GM23338 (cell line): Measurements from ENCODE around the gene NCAPD2. TPM values are rescaled to one million over a fixed set of nuclear protein-coding genes. Genes with fewer than 3 reads are reported as not detected.

Source experiments
- ATAC-seq: fragments of 200-7000 bp; cut with Tn5 transposase; 3 replicates; pipeline ENCODE4 v1.9.1; 2020
- DNase-seq: peaks from one replicate; pipeline ENCODE4 v3.0.0-alpha.2; 2015; ENCODE audit warnings: low spot score
- H2AFZ ChIP-seq: fragments of 200-600 bp; sonication (generic); 2 replicates; pipeline ENCODE4 v1.8.0; 2016; ENCODE audit warnings: antibody characterized with exemption, mild to moderate bottlenecking, moderate library complexity
- H3F3A ChIP-seq: fragments of 200-600 bp; sonication (generic); replicated peaks from 2 replicates; pipeline ENCODE4 v1.8.0; 2017; ENCODE audit warnings: antibody characterized with exemption, mixed run types, low read depth
- H3K27ac ChIP-seq: fragments of 200-600 bp; sonication (generic); 2 replicates; pipeline ENCODE4 v1.6.1; 2016; ENCODE audit warnings: low read depth
- H3K27me3 ChIP-seq: fragments of 200-600 bp; sonication (generic); 2 replicates; pipeline ENCODE4 v1.8.0; 2016; ENCODE audit warnings: mild to moderate bottlenecking, mixed run types, moderate library complexity; ENCODE audit not compliant: insufficient read depth
- H3K36me3 ChIP-seq: fragments of 200-600 bp; sonication (generic); 2 replicates; pipeline ENCODE4 v1.8.0; 2016; ENCODE audit warnings: mild to moderate bottlenecking; ENCODE audit not compliant: insufficient read depth
- H3K4me1 ChIP-seq: fragments of 200-600 bp; sonication (generic); 2 replicates; pipeline ENCODE4 v1.8.0; 2016; ENCODE audit warnings: mild to moderate bottlenecking, moderate library complexity; ENCODE audit not compliant: insufficient read depth
- H3K4me2 ChIP-seq: fragments of 200-600 bp; sonication (generic); 2 replicates; pipeline ENCODE4 v1.7.1; 2017; ENCODE audit warnings: mixed run types
- H3K4me3 ChIP-seq: fragments of 200-600 bp; sonication (generic); 2 replicates; pipeline ENCODE4 v1.6.1; 2016; ENCODE audit warnings: mixed run types
- H3K79me2 ChIP-seq: fragments of 200-600 bp; sonication (generic); replicated peaks from 2 replicates; pipeline ENCODE4 v1.8.0; 2017; ENCODE audit warnings: mild to moderate bottlenecking; ENCODE audit not compliant: insufficient read depth
- H3K9me2 ChIP-seq: fragments of 200-600 bp; sonication (generic); 2 replicates; pipeline ENCODE4 v1.8.0; 2017; ENCODE audit not compliant: insufficient read depth
- H4K20me1 ChIP-seq: fragments of 200-600 bp; sonication (generic); replicated peaks from 2 replicates; pipeline ENCODE4 v1.8.0; 2017; ENCODE audit warnings: mild to moderate bottlenecking; ENCODE audit not compliant: insufficient read depth
- H3K27ac Mint-ChIP-seq: 2 replicates; pipeline ENCODE4 v1.8.0; 2020; ENCODE audit warnings: inconsistent platforms, mild to moderate bottlenecking, moderate library complexity, mixed read lengths
- H3K27me3 Mint-ChIP-seq: 3 replicates; pipeline ENCODE4 v1.8.0; 2022; ENCODE audit warnings: low read depth, mild to moderate bottlenecking, moderate library complexity, mixed read lengths, inconsistent platforms; ENCODE audit not compliant: insufficient read depth, poor library complexity
- H3K36me3 Mint-ChIP-seq: 3 replicates; pipeline ENCODE4 v1.8.0; 2021; ENCODE audit warnings: low read depth, mild to moderate bottlenecking, inconsistent platforms, moderate library complexity, mixed read lengths
- H3K4me1 Mint-ChIP-seq: 3 replicates; pipeline ENCODE4 v1.8.0; 2020; ENCODE audit warnings: mild to moderate bottlenecking, inconsistent platforms, mixed read lengths
- H3K4me3 Mint-ChIP-seq: 3 replicates; pipeline ENCODE4 v1.8.0; 2021; ENCODE audit warnings: moderate library complexity, mild to moderate bottlenecking, inconsistent platforms, mixed read lengths
- H3K9me3 Mint-ChIP-seq: 3 replicates; pipeline ENCODE4 v1.8.0; 2020; ENCODE audit warnings: moderate library complexity, mild to moderate bottlenecking, inconsistent platforms, mixed read lengths
- JUNB ChIP-seq: IDR thresholded peaks from one replicate; pipeline ENCODE4 v1.6.1; 2016; ENCODE audit warnings: antibody characterized with exemption; ENCODE audit not compliant: unreplicated experiment
- NANOG ChIP-seq: IDR thresholded peaks from 2 replicates; pipeline ENCODE4 v1.6.1; 2016; ENCODE audit warnings: antibody characterized with exemption, borderline replicate concordance
- POLR2AphosphoS5 ChIP-seq: IDR thresholded peaks from 2 replicates; pipeline ENCODE4 v1.6.1; 2016; ENCODE audit warnings: antibody characterized with exemption, low read depth
- STAT1 ChIP-seq: IDR thresholded peaks from one replicate; pipeline ENCODE4 v1.6.1; 2016; ENCODE audit warnings: antibody characterized with exemption; ENCODE audit not compliant: unreplicated experiment
- ZNF331 ChIP-seq: fragments of 250-450 bp; sonication (Bioruptor Pico); IDR thresholded peaks from 2 replicates; pipeline ENCODE4 v1.5.0; 2020; ENCODE audit warnings: low read depth, mild to moderate bottlenecking, moderate library complexity
- polyA plus RNA-seq: library from polyadenylated mRNA; unstranded; fragments of >200 nt; fragmentation: Nextera tagmentation; extraction: Ambion mirVana; gene quantifications from 2 replicates; pipeline ENCODE4 v1.2.1, GENCODE V29; 2016
- total RNA-seq: library from RNA; depleted of rRNA; stranded (reverse); fragments of >200 nt; shearing (Covaris generic); gene quantifications from 2 replicates; pipeline ENCODE4 v1.2.3, GENCODE V29; 2014
- TF ChIP-seq, protein P1 (sequence below): IDR thresholded peaks from 2 replicates; pipeline ENCODE4 v1.6.1; 2016; ENCODE audit warnings: antibody characterized with exemption
- TF ChIP-seq, protein P2 (sequence below): fragments of 250-450 bp; sonication (Bioruptor Pico); IDR thresholded peaks from 2 replicates; pipeline ENCODE4 v1.5.0; 2020; ENCODE audit warnings: mild to moderate bottlenecking, moderate library complexity
- TF ChIP-seq, protein P3 (sequence below), 2 experiments: fragments of 200-600 bp in 1 of 2; sonication (generic) in 1 of 2; conservative IDR thresholded peaks; 2 replicates each; pipeline versions ENCODE4 v1.5.1 to v1.6.1; 2016 to 2017; ENCODE audit warnings: antibody characterized with exemption in 2 of 2, low read depth in 2 of 2, mild to moderate bottlenecking in 2 of 2, moderate library complexity in 1 of 2
- TF ChIP-seq, protein P4 (sequence below): IDR thresholded peaks from one replicate; pipeline ENCODE4 v1.6.1; 2018; ENCODE audit warnings: antibody characterized with exemption; ENCODE audit not compliant: unreplicated experiment

NCAPD2 gene
- total and polyA plus RNA-seq, 2 experiments from 2014 or later, result 34.2 to 217 TPM

DNA sequence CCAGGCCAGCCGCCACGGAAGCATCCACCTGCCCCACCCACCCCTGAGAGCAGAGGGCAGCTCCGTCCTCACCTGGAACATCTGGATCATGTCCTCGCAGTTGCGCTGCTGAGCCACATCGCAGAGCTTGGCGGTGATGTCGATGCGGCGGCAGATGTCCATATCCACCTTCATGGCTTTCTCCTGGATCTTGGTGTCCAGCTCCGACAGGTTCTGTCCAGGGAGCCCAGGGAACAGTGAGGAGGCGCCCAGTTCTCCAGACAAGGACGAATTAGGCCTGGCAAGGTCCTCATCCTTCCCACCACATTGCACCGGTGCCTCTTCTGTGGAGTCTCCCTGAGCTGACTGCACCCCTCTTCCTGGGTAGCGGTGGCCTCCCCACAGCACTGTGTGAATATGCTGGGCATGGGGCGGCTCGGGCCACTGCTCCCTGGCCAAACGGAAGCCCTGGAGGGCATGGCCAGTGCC is 55.8 kb downstream of the NCAPD2 start:
- Histone ChIP-seq H3K36me3 (peaks cover 4% of the 10 kb centered on the region; the same call in 1 of the 2 replicates), H3K27me3 (no peaks in the 10 kb centered on the region), H3K79me2 (peaks cover 29% of the 10 kb centered on the region), H3K27ac (no peak overlapping the region), H3K4me1 (peaks cover 8% of the 10 kb centered on the region), H3K4me3 (no peak overlapping the region), H3K9me2 (no peaks in the 10 kb centered on the region), H4K20me1 (peaks cover 19% of the 10 kb centered on the region), H3F3A (peaks cover 7% of the 10 kb centered on the region), H3K4me2 (no peak overlapping the region), H2AFZ (no peak overlapping the region)
- Mint-ChIP-seq H3K27me3 (peaks cover 16% of the 10 kb centered on the region), H3K4me3 (no peak overlapping the region), H3K9me3 (no peaks in the 10 kb centered on the region), H3K4me1 (peaks cover 32% of the 10 kb centered on the region), H3K27ac (no peak overlapping the region), H3K36me3 (peaks cover 41% of the 10 kb centered on the region)
- ATAC-seq, result no peak
- no peak for DNase-seq
- TF ChIP-seq, protein P1, sequence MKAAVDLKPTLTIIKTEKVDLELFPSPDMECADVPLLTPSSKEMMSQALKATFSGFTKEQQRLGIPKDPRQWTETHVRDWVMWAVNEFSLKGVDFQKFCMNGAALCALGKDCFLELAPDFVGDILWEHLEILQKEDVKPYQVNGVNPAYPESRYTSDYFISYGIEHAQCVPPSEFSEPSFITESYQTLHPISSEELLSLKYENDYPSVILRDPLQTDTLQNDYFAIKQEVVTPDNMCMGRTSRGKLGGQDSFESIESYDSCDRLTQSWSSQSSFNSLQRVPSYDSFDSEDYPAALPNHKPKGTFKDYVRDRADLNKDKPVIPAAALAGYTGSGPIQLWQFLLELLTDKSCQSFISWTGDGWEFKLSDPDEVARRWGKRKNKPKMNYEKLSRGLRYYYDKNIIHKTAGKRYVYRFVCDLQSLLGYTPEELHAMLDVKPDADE, result no peak
- TF ChIP-seq POLR2AphosphoS5 (no peak), ZNF331 (no peak), NANOG (no peak), STAT1 (no peak), JUNB (no peak)
- TF ChIP-seq, protein P2, sequence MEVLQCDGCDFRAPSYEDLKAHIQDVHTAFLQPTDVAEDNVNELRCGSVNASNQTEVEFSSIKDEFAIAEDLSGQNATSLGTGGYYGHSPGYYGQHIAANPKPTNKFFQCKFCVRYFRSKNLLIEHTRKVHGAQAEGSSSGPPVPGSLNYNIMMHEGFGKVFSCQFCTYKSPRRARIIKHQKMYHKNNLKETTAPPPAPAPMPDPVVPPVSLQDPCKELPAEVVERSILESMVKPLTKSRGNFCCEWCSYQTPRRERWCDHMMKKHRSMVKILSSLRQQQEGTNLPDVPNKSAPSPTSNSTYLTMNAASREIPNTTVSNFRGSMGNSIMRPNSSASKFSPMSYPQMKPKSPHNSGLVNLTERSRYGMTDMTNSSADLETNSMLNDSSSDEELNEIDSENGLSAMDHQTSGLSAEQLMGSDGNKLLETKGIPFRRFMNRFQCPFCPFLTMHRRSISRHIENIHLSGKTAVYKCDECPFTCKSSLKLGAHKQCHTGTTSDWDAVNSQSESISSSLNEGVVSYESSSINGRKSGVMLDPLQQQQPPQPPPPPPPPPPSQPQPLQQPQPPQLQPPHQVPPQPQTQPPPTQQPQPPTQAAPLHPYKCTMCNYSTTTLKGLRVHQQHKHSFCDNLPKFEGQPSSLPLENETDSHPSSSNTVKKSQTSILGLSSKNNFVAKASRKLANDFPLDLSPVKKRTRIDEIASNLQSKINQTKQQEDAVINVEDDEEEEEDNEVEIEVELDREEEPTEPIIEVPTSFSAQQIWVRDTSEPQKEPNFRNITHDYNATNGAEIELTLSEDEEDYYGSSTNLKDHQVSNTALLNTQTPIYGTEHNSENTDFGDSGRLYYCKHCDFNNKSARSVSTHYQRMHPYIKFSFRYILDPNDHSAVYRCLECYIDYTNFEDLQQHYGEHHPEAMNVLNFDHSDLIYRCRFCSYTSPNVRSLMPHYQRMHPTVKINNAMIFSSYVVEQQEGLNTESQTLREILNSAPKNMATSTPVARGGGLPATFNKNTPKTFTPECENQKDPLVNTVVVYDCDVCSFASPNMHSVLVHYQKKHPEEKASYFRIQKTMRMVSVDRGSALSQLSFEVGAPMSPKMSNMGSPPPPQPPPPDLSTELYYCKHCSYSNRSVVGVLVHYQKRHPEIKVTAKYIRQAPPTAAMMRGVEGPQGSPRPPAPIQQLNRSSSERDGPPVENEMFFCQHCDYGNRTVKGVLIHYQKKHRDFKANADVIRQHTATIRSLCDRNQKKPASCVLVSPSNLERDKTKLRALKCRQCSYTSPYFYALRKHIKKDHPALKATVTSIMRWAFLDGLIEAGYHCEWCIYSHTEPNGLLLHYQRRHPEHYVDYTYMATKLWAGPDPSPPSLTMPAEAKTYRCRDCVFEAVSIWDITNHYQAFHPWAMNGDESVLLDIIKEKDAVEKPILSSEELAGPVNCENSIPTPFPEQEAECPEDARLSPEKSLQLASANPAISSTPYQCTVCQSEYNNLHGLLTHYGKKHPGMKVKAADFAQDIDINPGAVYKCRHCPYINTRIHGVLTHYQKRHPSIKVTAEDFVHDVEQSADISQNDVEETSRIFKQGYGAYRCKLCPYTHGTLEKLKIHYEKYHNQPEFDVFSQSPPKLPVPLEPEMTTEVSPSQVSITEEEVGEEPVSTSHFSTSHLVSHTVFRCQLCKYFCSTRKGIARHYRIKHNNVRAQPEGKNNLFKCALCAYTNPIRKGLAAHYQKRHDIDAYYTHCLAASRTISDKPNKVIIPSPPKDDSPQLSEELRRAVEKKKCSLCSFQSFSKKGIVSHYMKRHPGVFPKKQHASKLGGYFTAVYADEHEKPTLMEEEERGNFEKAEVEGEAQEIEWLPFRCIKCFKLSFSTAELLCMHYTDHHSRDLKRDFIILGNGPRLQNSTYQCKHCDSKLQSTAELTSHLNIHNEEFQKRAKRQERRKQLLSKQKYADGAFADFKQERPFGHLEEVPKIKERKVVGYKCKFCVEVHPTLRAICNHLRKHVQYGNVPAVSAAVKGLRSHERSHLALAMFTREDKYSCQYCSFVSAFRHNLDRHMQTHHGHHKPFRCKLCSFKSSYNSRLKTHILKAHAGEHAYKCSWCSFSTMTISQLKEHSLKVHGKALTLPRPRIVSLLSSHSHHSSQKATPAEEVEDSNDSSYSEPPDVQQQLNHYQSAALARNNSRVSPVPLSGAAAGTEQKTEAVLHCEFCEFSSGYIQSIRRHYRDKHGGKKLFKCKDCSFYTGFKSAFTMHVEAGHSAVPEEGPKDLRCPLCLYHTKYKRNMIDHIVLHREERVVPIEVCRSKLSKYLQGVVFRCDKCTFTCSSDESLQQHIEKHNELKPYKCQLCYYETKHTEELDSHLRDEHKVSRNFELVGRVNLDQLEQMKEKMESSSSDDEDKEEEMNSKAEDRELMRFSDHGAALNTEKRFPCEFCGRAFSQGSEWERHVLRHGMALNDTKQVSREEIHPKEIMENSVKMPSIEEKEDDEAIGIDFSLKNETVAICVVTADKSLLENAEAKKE (CRISPR knock-in tag), result no peak
- TF ChIP-seq, protein P3, sequence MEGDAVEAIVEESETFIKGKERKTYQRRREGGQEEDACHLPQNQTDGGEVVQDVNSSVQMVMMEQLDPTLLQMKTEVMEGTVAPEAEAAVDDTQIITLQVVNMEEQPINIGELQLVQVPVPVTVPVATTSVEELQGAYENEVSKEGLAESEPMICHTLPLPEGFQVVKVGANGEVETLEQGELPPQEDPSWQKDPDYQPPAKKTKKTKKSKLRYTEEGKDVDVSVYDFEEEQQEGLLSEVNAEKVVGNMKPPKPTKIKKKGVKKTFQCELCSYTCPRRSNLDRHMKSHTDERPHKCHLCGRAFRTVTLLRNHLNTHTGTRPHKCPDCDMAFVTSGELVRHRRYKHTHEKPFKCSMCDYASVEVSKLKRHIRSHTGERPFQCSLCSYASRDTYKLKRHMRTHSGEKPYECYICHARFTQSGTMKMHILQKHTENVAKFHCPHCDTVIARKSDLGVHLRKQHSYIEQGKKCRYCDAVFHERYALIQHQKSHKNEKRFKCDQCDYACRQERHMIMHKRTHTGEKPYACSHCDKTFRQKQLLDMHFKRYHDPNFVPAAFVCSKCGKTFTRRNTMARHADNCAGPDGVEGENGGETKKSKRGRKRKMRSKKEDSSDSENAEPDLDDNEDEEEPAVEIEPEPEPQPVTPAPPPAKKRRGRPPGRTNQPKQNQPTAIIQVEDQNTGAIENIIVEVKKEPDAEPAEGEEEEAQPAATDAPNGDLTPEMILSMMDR (conservative IDR thresholded peaks at IDR 0.05; ENCODE audit: low read depth in 2 of 2), result no peak
- TF ChIP-seq, protein P4, sequence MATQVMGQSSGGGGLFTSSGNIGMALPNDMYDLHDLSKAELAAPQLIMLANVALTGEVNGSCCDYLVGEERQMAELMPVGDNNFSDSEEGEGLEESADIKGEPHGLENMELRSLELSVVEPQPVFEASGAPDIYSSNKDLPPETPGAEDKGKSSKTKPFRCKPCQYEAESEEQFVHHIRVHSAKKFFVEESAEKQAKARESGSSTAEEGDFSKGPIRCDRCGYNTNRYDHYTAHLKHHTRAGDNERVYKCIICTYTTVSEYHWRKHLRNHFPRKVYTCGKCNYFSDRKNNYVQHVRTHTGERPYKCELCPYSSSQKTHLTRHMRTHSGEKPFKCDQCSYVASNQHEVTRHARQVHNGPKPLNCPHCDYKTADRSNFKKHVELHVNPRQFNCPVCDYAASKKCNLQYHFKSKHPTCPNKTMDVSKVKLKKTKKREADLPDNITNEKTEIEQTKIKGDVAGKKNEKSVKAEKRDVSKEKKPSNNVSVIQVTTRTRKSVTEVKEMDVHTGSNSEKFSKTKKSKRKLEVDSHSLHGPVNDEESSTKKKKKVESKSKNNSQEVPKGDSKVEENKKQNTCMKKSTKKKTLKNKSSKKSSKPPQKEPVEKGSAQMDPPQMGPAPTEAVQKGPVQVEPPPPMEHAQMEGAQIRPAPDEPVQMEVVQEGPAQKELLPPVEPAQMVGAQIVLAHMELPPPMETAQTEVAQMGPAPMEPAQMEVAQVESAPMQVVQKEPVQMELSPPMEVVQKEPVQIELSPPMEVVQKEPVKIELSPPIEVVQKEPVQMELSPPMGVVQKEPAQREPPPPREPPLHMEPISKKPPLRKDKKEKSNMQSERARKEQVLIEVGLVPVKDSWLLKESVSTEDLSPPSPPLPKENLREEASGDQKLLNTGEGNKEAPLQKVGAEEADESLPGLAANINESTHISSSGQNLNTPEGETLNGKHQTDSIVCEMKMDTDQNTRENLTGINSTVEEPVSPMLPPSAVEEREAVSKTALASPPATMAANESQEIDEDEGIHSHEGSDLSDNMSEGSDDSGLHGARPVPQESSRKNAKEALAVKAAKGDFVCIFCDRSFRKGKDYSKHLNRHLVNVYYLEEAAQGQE, result no peak
